Astrocyte (in vitro differentiated cells and primary cell): ENCODE measurements around the gene CEP41.

ENCODE experiments used
- EZH2 ChIP-seq: IDR thresholded peaks from 2 replicates; pipeline ENCODE4 v1.6.1; 2012; ENCODE audit warnings: mild to moderate bottlenecking, low read length, inconsistent platforms; ENCODE audit not compliant: insufficient read depth
- TF ChIP-seq, protein P1 (sequence below): IDR thresholded peaks from 2 replicates; pipeline ENCODE4 v1.5.1; 2011; ENCODE audit warnings: low read depth, mild to moderate bottlenecking, inconsistent platforms, low read length, moderate library complexity; ENCODE audit not compliant: insufficient read depth

DNA sequence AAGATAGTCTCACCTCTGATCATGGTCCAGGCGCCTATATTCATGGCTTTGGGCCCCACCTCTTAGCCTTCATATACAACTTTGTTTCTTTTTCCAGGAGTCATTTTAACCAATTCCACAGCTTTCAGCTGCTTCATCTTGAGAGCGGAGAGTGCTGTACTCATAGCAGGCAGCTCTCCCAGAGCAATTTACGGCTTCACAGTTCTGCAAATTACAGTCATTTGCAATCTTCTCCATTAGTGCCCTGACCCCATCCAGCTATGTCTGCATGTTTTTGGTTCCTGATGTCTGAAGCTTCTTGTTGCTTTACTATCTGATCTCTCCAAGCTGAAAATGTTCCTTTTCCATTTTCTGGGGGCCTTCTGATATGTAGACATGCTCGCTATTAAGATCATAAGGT, 33.1 kb upstream of the CEP41 start:
- TF ChIP-seq, protein P1, sequence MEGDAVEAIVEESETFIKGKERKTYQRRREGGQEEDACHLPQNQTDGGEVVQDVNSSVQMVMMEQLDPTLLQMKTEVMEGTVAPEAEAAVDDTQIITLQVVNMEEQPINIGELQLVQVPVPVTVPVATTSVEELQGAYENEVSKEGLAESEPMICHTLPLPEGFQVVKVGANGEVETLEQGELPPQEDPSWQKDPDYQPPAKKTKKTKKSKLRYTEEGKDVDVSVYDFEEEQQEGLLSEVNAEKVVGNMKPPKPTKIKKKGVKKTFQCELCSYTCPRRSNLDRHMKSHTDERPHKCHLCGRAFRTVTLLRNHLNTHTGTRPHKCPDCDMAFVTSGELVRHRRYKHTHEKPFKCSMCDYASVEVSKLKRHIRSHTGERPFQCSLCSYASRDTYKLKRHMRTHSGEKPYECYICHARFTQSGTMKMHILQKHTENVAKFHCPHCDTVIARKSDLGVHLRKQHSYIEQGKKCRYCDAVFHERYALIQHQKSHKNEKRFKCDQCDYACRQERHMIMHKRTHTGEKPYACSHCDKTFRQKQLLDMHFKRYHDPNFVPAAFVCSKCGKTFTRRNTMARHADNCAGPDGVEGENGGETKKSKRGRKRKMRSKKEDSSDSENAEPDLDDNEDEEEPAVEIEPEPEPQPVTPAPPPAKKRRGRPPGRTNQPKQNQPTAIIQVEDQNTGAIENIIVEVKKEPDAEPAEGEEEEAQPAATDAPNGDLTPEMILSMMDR: no peak
- no peak for TF ChIP-seq EZH2
